Hypothalamus (tissue), 51 donors: ENCODE measurements around the gene PKP3.
"Not testable (repeated sequence)": the region's sequence is repeated elsewhere in the genome, so short reads cannot be mapped to it uniquely, and the experiment has no call there.

Source experiments
- DNase-seq, 51 donors: peaks; one replicate each; lab custom pipeline; 2025; lab: John Stamatoyannopoulos, UW

Gene PKP3

DNA sequence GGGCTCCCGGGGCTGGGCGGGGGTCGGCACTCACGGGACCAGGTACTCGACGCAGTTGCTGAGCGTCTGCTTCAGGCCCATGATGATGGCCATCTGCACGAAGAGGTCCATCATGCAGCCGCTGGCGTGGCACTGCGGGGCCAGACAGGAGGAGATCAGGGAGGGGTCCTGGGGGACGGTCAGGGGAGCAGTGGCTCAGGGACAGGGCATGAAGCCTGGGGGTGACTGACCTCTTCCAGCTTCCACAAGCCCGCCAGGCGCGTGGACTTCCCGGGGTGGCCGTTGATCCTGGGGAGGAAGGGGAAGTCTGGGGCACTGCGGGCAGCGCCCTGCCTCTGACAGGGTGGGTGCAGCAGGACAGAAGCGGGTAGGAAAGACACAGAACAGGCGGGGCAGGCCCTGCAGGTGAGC is 26.9 kb downstream of the PKP3 start:
- DNase-seq = no peak

DNA sequence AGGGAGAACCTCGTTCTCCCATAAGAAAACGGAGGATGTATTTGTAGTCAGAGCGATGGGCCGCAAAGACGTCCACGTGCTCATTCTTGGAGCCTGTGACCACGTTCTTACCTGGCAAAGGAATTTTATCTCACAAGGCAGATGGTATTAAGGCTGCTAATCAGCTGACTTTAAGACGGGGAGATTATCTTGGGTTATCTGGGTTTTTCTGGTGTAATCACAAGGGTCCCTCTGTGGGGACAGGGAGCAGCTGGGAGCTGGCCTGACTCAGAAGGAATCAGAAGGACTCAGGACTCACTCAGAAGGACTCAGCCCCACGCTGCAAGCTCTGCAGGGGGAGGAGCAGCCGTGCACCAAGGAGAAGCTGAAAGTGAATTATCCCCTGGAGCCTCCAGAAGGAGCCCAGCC is 28.2 kb downstream of the PKP3 start:
- DNase-seq = no peak

- DNase-seq = no peak
These were observed 30.2 kb downstream of the PKP3 start for GRCh38 chr11:424232-424631.

GRCh38 chr11:424766-425165 is 30.8 kb downstream of the PKP3 start:
- not testable (repeated sequence) for DNase-seq

GRCh38 chr11:425301-425700 is 31.3 kb downstream of the PKP3 start:
- DNase-seq = no peak

DNA sequence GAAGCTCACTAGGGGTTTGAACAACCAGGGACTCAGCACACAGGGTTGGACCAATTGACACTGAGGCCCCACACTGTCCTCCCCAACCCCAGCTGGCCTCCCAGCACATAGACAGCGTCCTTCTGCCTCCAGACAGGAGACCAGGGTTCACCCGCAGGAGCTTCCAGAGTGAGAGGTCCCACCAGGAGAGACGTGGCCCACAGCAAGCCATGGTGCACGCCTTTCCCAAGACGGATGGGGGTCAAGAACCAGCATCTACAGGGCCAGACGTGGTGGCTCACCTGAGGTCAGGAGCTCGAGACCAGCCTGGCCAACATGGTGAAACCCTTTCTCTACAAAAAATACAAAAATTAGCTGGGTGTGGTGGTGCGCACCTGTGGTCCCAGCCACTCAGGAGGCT is 32.8 kb downstream of the PKP3 start:
- no peak for DNase-seq

DNA sequence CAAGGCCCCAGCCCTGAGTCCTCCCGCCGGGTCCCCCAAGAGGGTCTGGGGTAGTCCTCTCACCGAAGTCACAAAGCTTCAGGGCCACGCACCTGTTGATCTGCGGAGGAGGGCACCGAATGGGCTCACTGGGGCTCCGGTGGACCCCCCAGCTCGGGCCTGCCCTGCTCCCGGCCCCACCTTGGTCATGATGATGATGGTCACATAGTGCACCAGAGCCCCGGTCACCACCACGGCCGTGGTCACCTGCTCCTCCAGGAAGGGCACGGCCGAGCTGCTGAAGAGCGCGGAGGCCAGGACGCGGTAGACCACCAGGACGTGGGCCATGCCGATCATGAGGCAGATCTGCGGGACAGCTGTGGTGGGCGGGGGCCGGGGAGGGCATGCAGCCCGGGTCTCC is 34.3 kb downstream of the PKP3 start:
- DNase-seq = no peak

GRCh38 chr11:429391-429790 is 35.4 kb downstream of the PKP3 start:
- DNase-seq = no peak

- no peak for DNase-seq
These were observed 36.0 kb downstream of the PKP3 start for GRCh38 chr11:429931-430456.

- no peak for DNase-seq
These were observed 37.9 kb downstream of the PKP3 start for GRCh38 chr11:431921-432320.

- no peak for DNase-seq
These were observed 38.6 kb downstream of the PKP3 start for GRCh38 chr11:432501-433100.

GRCh38 chr11:433111-433510 is 39.1 kb downstream of the PKP3 start:
- no peak for DNase-seq

DNA sequence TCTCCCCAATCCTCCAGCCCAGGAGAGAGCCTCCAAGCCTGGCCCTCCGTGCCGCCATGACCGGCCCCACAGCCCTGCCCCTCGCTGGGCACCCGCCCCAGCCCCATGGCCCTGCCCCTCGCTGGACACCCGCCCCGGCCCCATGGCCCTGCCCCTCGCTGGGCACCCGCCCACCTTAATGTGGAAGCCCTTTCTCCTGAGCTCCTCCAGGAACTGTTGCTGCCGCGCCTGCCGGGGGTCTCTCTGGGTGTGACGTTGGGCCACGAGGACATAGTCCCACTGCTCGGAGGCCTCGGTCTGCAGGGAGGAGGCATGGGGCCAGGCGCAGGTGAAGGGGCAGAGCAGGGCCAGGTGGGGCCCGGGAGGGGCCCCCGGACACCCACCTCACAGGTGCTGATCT is 39.6 kb downstream of the PKP3 start:
- no peak for DNase-seq

DNA sequence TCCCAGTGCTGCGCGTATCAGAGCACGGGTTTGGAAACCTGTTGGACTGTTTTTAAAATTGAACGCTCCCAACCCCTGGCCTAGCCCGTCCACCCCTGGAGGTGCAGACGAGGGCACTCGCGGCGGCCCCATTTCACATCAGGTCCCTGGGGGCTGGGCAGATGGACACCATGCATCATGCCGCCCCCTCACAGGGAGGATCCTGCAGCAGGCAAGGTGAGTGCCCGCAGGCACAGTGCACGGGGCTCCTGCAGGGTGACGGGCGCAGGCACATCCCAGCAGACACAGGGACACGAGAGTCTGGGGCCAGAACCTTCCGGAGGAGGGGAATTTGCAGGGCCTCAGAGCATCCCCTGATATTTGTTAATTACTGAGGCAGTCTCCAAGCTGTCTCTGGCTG is 40.5 kb downstream of the PKP3 start:
- no peak for DNase-seq

DNA sequence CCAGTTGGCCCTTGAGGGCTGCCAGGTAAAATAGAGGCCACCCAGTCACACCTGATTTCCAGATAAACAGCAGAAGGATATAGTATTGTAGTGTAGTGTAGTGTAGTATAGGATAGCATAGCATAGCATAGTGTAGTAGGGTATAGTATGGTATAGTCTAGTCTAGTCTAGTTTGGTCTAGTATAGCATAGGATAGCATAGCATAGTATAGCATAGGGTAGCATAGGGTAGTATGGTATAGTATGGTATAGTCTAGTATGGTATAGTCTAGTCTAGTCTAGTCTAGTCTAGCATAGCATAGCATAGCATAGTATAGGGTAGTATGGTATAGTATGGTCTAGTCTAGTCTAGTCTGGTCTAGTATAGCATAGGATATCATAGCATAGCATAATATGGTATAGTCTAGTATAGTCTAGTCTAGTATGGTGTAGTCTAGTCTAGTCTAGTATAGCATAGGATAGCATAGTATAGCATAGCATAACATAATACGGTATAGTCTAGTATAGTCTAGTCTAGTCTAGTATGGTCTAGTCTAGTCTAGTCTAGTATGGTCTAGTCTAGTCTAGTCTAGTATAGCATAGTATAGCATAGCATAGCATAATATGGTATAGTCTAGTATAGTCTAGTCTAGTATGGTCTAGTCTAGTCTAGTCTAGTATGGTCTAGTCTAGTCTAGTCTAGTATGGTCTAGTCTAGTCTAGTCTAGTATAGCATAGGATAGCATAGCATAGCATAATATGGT is 41.2 kb downstream of the PKP3 start:
- not testable (repeated sequence) for DNase-seq

GRCh38 chr11:437228-437870 is 43.3 kb downstream of the PKP3 start:
- DNase-seq = no peak

GRCh38 chr11:438101-438844 is 44.3 kb downstream of the PKP3 start:
- no peak for DNase-seq

GRCh38 chr11:439315-440064 is 45.5 kb downstream of the PKP3 start:
- no peak for DNase-seq

GRCh38 chr11:440065-441042 is 46.3 kb downstream of the PKP3 start:
- DNase-seq = peak in 1 of 51 donors; percentile 25
